ENCODE data around the gene RGS14. TPM values are rescaled to one million over a fixed set of nuclear protein-coding genes. Genes with fewer than 3 reads are reported as not detected.
"Not testable (repeated sequence)": the region's sequence is repeated elsewhere in the genome, so short reads cannot be mapped to it uniquely, and the experiment has no call there.

RGS14 gene
- total RNA-seq, 1 donor: 46.0 TPM

DNA sequence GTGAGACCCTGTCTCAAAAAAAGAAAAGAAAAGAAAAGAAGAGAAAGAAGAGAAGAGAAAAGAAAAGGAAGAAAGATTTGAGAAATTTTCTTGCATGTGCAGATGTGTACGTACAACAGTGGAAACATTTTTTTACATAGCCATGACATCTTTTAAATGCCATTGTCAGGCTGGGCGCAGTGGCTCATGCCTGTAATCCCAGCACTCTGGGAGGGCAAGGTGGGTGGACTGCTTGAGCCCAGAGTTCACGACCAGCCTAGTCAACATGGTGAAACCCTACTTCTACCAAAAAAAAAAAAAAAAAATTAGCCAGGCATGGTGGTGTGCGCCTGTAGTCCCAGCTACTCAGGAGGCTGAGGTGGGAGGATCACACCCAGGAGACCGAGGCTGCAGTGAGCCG is 12.8 kb upstream of the RGS14 start:
- DNase-seq (ENCODE audit: low read depth in 2 of 3, low spot score in 2 of 3): no peak

DNA sequence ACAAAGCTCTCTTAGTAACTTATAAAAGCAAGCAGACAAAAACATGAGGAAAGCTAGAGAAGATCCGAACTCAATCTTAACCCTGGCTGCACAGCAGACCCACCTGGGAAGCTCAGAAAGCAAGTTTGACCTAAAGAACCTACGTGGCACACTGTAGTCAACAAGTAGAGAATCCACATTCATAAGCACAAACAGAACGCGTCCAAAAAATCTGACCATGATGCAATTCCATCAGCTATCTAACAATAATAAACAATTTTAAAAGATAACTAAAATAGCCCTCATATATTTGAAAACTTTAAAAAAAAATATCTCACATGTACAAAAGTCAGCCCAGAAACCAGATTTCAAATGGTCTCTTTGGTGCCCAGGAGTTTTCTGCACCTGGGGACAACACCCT is 10.9 kb upstream of the RGS14 start:
- DNase-seq (ENCODE audit: low read depth in 2 of 3, low spot score in 2 of 3): no peak

- DNase-seq (ENCODE audit: low read depth in 2 of 3, low spot score in 2 of 3): no peak
Observed at GRCh38 chr5:177347699-177348098, 10.0 kb upstream of the RGS14 start.

DNA sequence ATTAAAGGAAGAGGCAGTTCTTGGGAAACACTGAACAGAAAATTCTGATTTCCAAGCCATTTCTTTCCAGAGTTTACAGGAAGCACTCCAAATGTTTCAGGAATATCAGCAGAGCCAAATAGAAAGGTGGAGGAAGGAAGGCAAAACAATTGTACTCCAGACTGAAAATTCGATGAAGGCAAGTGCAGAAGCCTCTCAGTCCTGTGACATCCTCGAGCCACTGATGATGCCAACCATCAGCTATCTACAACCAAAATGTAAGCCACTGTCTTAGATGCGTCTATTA is 8.4 kb upstream of the RGS14 start:
- DNase-seq (ENCODE audit: low read depth in 2 of 3, low spot score in 2 of 3): no peak

GRCh38 chr5:177349762-177350161 is 8.0 kb upstream of the RGS14 start:
- DNase-seq (ENCODE audit: low read depth in 2 of 3, low spot score in 2 of 3): no peak

GRCh38 chr5:177350776-177351391 is 6.8 kb upstream of the RGS14 start:
- no peak for DNase-seq (ENCODE audit: low read depth in 2 of 3, low spot score in 2 of 3)

- peak; percentile 83 to 96 (median 94) for DNase-seq (ENCODE audit: low read depth in 2 of 3, low spot score in 2 of 3)
Observed at GRCh38 chr5:177351392-177352329, 6.1 kb upstream of the RGS14 start, which contains the start of gene LMAN2. LMAN2 (minus strand) TSS chr5:177351668; CDS start chr5:177351647, 21 bp downstream.

DNA sequence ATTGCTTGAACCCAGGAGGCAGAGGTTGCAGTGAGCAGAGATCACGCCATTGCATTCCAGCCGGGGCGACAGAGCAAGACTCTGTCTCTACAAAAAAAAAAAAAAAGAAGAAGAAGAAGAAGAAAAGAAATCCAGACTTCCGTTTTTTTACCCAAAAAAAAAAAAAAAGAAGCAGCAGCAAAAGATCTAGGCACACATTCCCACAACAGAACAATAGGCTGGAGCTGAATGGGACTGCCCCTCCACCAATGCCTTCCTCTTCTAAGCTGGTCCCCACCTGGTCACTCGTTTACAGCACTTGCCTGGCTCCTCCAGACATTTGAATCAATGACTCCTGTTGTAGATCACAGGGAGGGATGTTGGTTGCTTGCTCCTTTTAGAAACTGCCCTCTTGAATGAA is 4.6 kb upstream of the RGS14 start:
- no peak for DNase-seq (ENCODE audit: low read depth in 2 of 3, low spot score in 2 of 3)

- DNase-seq (ENCODE audit: low read depth in 2 of 3, low spot score in 2 of 3): no peak
Observed at GRCh38 chr5:177354256-177354655, 3.5 kb upstream of the RGS14 start.

GRCh38 chr5:177354711-177355110 is 3.0 kb upstream of the RGS14 start:
- no peak for DNase-seq (ENCODE audit: low read depth in 2 of 3, low spot score in 2 of 3)

DNA sequence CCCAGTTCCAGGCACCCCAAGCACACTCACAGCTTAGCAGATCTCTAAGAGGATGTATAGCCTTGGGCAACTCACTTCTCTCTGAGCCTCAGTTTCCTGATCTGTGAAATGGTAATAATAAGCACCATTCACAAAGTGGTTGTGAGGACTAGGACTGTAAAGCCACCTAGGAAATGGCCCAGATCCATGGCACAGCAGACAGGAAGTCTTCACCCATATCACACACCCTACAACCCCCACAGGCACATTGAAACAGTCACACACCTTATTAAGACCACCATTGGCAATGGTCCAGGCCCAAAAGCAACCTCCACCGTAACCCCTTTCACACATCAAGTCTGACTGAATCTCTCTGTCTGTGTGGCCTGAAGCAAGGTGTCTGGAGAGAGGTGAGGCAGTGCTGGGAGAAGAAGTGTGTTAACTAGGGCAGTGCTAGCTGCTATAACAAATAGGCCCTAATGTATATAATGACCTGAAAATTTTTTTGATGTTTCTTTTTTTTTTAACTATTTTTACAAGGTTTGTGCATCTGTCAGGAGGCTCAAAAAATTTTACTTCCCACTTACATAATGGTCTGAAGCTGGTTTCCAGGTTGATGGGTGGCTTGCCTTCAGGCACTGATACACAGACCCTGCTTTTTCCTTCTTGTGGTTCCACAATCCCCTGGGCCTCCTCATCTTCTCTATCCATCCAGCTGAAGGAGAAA is 2.4 kb upstream of the RGS14 start:
- no peak for DNase-seq (ENCODE audit: low read depth in 2 of 3, low spot score in 2 of 3)

GRCh38 chr5:177355868-177356168 is 1.9 kb upstream of the RGS14 start:
- DNase-seq (ENCODE audit: low read depth in 2 of 3, low spot score in 2 of 3): no peak

DNA sequence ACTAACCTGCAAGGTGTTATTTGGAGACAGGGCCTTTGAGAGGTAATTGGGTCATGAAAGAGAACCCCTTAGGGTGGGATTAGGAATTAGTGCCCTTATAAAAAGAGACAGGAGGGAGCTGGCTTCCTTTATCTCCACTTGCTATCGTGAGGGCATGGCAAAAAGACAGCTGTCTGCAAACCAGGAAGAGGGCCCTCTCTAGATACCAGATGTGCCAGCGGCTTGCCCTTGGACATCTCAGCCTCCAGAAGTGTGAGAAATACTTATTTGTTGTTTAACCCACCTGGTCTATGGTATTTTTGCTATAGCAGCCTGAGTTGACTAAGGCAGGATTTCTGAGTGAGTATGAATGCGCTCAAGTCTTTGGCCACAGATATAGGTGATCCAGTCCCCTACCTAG is 978 bp upstream of the RGS14 start:
- no peak for DNase-seq (ENCODE audit: low read depth in 2 of 3, low spot score in 2 of 3)

GRCh38 chr5:177357146-177357458 is 622 bp upstream of the RGS14 start:
- no peak for DNase-seq (ENCODE audit: low read depth in 2 of 3, low spot score in 2 of 3)

DNA sequence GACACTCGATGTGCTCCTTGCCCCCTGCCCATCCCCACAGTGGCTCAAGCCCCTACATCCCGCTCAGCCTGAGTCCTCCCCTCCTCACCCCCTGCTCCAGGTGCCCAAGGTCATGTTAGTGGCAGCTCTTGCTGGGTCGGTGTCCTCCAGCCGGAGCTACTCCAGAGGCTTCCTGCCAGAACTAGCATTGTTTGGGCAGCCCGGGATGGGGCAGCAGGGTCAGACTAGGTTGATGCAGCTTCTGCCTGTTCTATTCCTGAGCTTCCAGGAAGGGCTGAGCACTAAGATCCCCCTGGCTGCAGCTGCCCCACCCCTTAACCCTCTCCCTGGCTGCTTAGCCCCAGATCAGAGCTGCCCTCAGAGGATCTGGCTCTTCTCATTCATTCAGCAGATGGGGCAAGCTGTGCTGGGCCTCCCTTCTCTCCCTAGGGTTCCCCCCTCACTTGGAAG is 671 bp downstream of the RGS14 start:
- no peak for DNase-seq (ENCODE audit: low read depth in 2 of 3, low spot score in 2 of 3)

DNA sequence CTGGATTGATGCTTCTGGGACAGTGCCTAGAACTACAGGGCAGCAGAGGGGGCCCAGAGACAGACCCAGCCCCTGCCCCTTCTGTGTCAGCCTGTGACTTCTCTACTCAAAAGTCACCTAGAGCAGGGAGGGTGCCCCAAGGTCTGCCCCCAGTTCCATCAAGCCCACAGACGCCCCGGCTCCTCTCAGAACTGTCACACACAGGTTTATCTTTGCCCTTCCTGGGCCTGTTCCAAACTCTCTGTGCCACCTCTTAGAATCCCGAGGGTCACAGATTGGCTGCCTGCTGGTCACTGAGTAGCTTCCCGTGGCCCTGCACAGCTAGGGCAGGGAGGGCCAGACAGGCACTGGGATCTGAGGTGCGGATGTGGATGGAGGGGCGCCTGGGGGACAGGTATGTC is 1.7 kb downstream of the RGS14 start:
- no peak for DNase-seq (ENCODE audit: low read depth in 2 of 3, low spot score in 2 of 3)

DNA sequence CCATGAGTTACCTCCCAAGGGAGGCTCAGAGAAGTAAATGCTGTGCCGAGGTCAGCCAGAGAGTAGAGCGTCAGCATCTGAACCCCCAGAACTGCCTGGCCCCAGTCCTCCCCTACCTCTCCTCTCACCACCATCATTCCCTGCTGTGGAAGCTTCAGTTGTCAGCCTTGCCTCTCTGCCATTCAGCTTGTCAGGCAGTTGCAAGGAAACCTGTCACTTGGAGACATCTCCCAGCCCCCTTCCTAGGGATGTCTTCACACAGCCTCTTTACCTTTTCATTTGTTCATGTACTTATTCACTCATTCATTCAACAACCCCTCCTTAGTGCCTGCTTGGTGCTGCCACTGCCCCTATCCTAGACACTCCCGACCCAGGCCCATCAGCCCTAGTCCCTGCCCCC is 2.1 kb downstream of the RGS14 start:
- DNase-seq (ENCODE audit: low read depth in 2 of 3, low spot score in 2 of 3): no peak

DNA sequence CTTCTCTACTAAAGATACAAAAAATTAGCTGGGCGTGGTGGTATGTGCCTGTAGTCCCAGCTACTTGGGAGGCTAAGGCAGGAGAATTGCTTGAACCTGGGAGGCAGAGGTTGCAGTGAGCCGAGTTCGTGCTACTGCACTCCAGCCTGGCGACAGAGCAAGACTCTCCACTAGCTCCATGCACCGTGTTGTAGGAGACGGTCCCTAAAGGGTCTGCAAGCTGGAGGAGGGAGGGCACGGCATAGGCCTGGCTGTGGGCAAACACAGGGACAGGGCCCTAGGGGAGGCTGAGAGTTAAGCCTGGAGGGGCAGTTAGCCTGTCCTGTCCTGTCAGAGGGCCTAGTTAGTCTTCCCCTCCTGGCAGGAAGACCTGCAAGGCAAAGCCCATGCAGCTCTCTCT is 3.0 kb downstream of the RGS14 start:
- DNase-seq (ENCODE audit: low read depth in 2 of 3, low spot score in 2 of 3): not testable (repeated sequence)

GRCh38 chr5:177361418-177362291 is 3.9 kb downstream of the RGS14 start:
- DNase-seq (ENCODE audit: low read depth in 2 of 3, low spot score in 2 of 3): peak in 1 of 3 donors; percentile 66

DNA sequence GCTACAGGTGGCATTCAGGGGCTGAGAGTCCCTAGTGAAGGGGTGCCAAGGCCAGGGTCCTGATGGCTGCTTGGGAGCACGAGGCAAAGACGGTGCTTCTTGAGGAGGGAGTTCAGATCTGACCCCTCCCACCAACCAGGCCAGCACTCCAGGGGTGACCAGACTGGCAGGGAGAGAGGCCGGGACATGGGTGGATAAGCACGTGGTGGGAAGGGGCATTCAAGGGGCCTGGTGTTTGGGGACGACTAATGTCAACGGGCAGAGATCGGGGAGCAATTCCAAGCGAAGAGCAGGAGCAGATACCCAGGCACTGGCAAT is 4.5 kb downstream of the RGS14 start:
- DNase-seq (ENCODE audit: low read depth in 2 of 3, low spot score in 2 of 3): no peak

Data from hematopoietic multipotent progenitor cell (in vitro differentiated cells).